Omental fat pad (tissue), 4 donors: Measurements from ENCODE around the gene FAM222B. TPM values are rescaled to one million over a fixed set of nuclear protein-coding genes. Genes with fewer than 3 reads are reported as not detected.

Experiments used
- ATAC-seq: fragments of 150-250 bp; one replicate; pipeline ENCODE4 v1.9.1; 2016; ENCODE audit warnings: mild to moderate bottlenecking, moderate library complexity; ENCODE audit not compliant: low FRiP score
- DNase-seq: peaks from one replicate; pipeline ENCODE4 v3.0.0-alpha.2; 2019; ENCODE audit warnings: low spot score
- total RNA-seq, 4 donors: library from RNA; depleted of rRNA; stranded (reverse); fragments of >200 nt; gene quantifications; one replicate each; pipeline ENCODE4 v1.1.0, GENCODE V29; 2016
- TF ChIP-seq, protein P1 (sequence below), 3 donors: fragments of 450-650 bp; IDR thresholded peaks; one replicate each; pipeline ENCODE4 v1.5.1; 2016 to 2017; ENCODE audit warnings: antibody characterized with exemption in 3 of 3, mild to moderate bottlenecking in 3 of 3, moderate library complexity in 2 of 3

The FAM222B gene
- total RNA-seq, 4 donors from 2014 or later, result 12.2 to 19.0 (median 14.0) TPM

- DNase-seq (no peak), ATAC-seq (no peak)
- TF ChIP-seq, protein P1, sequence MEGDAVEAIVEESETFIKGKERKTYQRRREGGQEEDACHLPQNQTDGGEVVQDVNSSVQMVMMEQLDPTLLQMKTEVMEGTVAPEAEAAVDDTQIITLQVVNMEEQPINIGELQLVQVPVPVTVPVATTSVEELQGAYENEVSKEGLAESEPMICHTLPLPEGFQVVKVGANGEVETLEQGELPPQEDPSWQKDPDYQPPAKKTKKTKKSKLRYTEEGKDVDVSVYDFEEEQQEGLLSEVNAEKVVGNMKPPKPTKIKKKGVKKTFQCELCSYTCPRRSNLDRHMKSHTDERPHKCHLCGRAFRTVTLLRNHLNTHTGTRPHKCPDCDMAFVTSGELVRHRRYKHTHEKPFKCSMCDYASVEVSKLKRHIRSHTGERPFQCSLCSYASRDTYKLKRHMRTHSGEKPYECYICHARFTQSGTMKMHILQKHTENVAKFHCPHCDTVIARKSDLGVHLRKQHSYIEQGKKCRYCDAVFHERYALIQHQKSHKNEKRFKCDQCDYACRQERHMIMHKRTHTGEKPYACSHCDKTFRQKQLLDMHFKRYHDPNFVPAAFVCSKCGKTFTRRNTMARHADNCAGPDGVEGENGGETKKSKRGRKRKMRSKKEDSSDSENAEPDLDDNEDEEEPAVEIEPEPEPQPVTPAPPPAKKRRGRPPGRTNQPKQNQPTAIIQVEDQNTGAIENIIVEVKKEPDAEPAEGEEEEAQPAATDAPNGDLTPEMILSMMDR (IDR thresholded peaks at IDR 0.05), result no peak
Measured at GRCh38 chr17:28735242-28735722, 107.3 kb downstream of the FAM222B start.

- no peak for DNase-seq
- TF ChIP-seq, protein P1 (IDR thresholded peaks at IDR 0.05), result no peak
- ATAC-seq, result no peak
Measured at GRCh38 chr17:28734712-28735241, 107.8 kb downstream of the FAM222B start.

DNA sequence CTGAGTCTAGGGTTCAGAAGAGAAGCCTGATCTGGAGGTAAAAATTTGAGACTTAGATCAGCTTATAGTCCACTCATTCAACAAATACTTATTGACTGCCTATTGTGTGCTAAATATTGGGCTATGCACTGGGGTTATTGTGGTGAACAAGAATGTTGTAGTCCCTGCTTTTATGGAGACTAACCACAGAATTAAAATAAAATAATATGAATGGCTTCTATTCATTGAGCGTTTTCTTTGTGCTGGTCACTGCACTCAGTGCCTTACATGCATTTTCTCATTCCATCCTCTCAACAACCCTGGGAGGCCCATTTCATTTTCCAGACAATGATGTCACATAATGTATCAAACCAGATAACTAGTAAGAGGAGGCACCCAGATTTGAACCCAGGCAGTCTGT lies 109.2 kb downstream of the FAM222B start:
- DNase-seq (no peak), ATAC-seq (no peak)
- TF ChIP-seq, protein P1 (IDR thresholded peaks at IDR 0.05), result no peak

DNA sequence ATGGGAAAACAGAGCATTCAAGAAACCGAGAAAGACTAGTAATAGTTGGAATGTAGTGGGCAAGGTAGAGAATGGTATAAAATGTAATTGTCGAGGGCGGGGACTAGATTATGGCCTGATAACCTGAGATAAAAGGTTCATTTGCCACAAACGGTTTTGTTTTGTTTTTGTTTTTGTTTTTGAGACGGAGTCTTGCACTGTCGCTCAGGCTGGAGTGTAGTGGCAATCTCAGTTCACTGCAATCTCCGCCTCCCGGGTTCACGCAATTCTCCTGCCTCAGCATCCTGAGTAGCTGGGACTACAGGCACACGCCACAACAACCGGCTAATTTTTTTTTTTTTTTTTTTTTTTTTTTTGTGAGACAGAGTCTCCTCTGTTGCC lies 112.7 kb downstream of the FAM222B start:
- TF ChIP-seq, protein P1 (IDR thresholded peaks at IDR 0.05), result no peak
- ATAC-seq, result no peak

DNA sequence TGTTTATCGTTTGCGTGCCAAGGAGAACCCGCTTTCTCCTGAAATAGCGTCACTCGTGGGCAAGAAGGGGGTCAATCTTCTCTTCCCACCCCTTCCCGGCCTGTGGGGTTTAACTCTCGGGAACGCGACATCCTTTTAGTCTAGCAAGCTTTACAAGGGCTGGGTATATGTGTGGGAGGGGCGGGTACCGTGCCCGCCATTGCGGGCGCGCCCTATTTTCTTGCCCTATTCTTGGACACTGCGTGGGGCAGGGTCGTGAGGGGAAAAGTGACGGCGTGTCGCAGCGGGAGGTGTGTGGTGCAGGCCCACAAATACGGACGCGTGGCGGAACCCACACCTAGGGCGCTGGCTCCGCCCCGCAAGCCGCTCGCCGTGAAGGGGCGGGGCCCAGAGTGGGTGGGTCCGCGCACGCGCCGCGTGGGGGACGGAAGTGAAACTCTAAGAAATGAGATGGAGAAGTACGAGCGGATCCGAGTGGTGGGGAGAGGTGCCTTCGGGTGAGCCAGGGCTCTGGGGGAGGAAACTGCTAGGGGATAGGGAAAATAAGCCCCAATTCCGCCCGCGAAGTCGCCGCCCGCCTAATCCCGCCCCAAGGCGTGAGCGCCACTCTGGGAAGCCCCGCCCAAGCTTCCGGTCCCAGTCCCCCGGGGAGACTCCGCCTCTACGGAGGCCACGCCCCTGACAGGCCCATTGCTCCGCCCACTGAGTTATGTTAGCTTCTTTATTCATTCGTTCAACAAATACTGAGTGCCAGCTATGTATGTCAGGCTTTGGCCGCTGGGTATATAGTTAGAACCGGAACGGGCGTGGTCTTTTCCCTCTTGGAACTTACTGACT lies 114.0 kb downstream of the FAM222B start, which contains the start of gene NEK8:
Gene NEK8, plus strand, starts transcription at position 425 of the 837 bp plus-strand sequence. Its CDS starts 26 bp downstream, at position 451.
- TF ChIP-seq, protein P1 (IDR thresholded peaks at IDR 0.05), result no peak
- DNase-seq, result peak; percentile 99

More for the DNA sequence above, 112.7 kb downstream of the FAM222B start:
- DNase-seq, result no peak

GRCh38 chr17:28726627-28727491 lies 115.7 kb downstream of the FAM222B start:
- TF ChIP-seq, protein P1 (IDR thresholded peaks at IDR 0.05), result peak in 2 of 3 donors; percentile 62 to 85
- ATAC-seq (peak; percentile 77), DNase-seq (peak; percentile 84)

More for the DNA sequence above, 114.0 kb downstream of the FAM222B start, which contains the start of gene NEK8:
- peak; percentile 72 for ATAC-seq
